ENCODE data around the gene PANX1.
A peak's percentile ranks its signal among the peaks of the same experiment; 100 is the strongest.
"Not testable (repeated sequence)": the region's sequence is repeated elsewhere in the genome, so short reads cannot be mapped to it uniquely, and the experiment has no call there.

PANX1 gene, protein sequence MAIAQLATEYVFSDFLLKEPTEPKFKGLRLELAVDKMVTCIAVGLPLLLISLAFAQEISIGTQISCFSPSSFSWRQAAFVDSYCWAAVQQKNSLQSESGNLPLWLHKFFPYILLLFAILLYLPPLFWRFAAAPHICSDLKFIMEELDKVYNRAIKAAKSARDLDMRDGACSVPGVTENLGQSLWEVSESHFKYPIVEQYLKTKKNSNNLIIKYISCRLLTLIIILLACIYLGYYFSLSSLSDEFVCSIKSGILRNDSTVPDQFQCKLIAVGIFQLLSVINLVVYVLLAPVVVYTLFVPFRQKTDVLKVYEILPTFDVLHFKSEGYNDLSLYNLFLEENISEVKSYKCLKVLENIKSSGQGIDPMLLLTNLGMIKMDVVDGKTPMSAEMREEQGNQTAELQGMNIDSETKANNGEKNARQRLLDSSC

DNA sequence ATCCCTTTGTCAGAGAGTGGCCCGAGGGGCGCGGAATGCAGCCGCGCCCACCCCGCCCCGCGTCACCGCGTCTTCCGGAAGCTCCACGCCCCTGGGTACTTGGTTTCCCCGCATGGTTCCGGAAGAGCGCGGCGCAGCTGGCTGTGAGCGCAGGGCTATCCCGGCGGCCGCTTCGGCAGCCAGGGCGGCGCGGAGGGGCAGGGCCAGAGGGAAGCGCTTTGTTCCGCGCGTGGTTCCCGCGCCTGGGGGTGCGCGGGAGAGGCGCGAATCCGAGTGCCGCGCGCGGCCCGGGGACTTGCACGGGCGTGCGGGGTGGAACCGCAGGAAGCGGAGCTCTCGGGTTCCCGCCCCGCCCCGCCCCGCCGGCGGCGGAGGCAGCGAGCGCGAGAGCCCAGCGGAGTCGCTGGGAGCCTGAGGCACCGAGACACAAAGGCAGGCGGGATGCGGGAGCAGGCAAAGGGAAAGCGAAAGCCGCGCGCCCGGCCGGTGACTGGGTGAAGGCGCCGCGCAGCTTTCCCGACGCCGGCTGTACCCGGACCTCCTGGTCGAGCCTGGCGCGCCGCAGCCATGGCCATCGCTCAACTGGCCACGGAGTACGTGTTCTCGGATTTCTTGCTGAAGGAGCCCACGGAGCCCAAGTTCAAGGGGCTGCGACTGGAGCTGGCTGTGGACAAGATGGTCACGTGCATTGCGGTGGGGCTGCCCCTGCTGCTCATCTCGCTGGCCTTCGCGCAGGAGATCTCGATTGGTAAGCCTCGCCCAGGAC lies at the start of gene PANX1:
Gene PANX1 (plus strand): TSS at position 96 of the 766 bp plus-strand sequence. CDS start 472 bp downstream, at position 568.
- DNase-seq (ENCODE audit: low spot score), result peak; percentile 86

DNA sequence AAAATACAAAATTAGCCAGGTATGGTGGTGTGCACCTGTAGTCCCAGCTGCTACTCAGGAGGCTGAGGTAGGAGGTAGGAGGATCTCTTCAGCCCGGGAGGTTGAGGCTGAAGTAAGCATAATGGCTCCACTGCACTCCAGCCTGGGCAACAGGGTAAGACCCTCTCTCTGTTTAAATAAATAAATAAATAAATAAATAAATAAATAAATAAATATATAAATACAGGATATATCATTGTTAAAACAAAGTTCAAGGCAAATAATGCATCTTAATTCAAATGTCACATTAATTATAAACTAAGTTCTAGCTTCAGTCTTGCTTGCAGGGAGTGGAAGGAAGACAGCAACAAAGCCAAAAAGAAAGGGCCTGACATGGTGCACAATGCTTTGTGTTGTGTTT lies 44.5 kb upstream of the PANX1 start:
- DNase-seq (ENCODE audit: low spot score), result no peak

DNA sequence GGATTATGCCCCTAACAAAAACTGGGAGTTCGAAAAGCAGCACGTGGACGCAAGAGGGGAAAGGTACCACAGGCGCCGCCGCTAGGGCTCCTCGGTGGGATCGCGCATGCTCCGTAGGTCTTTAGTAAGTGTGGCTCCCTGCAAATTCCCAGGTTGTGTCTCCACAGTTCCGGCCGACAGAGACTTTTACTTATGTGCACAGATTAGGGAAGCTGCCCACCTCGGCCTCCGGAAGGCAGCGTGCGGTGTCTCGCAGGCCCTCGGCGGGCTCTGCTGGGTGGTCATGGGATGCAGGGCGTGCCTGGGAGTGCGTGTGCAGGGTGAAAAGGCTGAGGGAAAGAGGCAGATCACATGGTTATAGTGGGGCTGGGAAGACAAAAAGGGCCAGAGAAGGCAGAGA lies 39.7 kb upstream of the PANX1 start:
- DNase-seq (ENCODE audit: low spot score), result no peak

DNA sequence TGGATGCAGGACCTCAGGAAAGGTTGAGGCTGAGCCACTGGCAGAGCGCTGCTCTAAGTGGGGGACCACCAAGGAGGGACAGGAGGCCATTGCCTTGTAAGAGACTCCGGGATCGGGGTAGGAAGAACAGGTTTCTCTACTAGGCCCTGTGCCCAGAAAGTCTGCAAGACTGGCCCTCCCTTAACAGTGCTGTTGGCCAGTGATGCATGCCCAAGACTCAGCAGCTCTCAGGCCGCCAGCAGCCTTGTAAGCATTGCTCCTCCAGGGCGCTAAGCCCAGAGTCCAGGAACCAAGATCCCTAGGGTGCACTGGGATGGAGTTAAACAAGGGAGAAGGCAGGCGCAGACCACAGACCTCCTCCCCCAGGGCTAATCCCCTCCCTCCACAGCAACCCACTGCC lies 39.3 kb upstream of the PANX1 start:
- peak; percentile 16 for DNase-seq (ENCODE audit: low spot score)

DNA sequence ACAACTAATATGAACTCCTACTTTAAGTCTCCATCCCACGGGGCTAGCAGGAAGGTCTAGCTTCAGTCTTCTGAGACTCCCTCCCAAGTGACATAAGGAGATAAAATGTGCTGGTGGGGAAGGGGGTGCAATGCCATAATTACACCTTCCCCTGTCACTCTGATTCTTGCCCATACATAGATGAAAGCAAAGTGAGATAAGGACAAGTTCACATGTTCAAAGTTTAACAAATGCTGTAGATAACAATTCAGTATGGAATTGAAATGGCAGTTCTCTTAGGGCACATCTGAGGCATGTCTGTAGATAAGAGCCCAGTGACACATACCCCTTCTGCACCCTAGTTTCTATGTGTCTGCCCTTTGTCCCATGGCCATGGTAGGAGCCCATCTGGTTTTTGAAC lies 38.2 kb upstream of the PANX1 start:
- DNase-seq (ENCODE audit: low spot score), result no peak

DNA sequence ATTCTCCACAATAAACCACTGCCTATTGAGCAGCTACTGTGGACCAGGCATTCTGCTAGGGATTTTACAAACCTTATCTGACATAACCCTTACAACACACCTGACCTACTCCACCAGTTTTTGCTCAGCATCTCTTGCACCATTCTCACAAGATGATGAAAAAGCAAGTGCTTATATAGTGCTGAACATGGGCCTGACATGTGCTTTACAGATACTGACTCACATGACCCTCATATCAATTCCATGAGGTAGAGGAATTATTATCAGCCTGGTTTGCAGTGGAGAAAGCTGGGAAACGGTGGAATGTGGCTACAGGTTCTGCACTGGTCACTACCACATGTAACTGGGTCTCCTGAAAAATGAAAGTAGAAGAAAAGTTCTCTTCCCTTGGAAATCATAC lies 37.5 kb upstream of the PANX1 start:
- no peak for DNase-seq (ENCODE audit: low spot score)

DNA sequence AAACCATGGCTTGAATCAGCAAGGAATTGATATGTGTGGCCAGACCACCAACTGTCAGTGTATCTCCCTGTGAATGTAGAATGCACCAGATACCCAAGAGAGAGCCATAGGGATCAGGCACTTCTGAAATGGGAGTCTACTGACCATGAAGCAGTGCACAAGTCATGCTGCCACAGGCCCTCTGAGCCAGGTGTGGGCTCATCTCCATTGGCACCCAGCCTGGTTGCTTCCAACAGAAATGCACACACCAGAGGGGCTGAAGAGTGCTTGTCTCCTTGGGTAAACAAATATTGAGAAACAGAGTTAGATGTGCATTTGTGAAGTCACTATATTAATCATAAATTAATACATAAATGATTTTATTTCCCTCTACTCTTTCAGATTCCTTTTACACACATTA lies 28.4 kb upstream of the PANX1 start:
- DNase-seq (ENCODE audit: low spot score), result no peak

DNA sequence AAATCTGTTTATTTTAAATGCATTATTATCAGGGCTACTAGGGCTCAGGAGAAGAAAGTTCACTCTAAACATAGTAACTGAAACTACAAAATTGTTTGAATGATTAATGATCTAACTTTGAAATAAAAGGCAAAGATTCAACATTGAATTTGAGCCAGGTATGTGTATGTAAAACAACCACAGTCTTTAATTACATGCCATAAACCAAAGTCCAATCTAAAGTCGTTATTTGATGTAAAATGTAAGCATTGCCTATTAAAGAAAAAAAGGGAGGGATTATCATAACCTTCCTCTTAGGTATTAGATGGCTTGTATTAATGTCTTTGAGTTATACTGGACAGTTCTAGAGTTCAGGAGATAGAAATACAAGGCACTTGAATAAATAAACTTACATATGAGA lies 25.2 kb upstream of the PANX1 start:
- DNase-seq (ENCODE audit: low spot score), result no peak

DNA sequence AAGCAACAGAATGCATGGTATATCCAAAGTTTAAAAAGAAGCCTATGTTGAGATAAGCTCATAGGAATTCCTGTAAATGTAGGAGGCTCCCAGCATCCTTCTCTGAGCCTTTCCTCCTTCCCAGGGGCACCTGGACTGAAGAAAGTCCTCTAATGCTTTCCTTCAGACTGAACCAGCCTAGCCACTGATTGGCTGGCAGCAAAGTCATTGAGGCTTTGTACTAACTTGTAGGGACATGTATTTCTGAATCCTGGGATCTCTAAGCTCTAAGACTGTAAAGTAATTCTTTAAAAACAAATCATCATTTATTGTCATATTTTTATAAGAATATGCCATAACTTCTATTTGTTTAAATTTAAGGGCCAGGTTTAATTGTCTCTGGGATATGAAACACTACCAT lies 23.9 kb upstream of the PANX1 start:
- no peak for DNase-seq (ENCODE audit: low spot score)

DNA sequence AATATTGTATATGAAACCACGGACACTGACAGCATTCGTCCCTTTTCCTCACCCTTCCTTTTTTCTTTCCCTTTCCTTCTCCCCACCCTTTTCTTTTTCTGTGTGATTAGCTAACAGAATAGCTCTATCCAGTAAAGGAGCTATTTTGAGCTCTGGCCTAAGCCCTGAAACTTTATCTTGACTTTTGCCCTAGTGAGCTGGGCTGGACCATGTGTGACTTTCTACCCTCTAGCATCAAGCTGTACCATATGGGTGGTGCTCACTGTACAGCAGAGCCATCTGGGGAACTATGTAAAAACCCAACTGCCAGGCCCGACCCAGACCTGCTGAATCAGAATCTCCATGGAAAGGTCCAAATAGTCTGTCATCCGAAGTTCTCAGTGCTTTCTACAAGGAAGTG lies 21.9 kb upstream of the PANX1 start:
- DNase-seq (ENCODE audit: low spot score), result no peak

DNA sequence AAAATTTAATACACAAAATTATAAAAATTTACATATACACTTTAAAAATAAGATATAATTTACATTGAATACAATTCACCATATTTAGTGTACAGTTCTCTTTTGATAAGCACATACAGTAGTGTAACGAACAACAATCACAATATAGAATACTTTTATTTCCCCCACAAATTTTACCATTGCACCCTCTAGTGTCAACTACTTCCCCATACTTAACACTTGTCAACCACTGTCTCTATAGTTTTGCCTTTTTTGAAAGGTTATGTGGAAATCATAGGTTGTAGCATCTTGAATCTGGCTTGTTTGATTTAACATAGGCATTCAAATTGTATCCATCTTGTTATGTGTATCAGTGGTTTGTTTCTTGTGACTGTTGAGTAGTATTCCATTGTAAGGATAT lies 21.3 kb upstream of the PANX1 start:
- no peak for DNase-seq (ENCODE audit: low spot score)

DNA sequence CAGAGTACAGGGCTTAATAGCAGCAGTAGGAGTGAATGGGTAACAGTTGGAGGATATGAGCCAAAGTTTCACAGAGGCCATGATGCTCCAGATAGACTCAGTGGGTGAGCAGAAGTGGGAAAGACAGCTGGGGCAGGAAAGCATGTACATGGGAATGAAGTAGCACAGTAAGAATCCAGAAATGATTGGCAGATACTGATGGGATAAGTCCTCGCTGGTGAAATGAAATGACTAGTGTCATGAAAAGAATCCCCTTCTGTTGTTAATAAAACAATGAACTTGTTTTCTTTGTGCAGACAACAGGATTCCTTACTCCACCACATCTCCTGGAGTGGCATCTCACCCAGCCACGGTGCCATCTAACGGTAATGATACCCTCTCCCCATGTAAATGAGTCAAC lies 17.4 kb upstream of the PANX1 start:
- DNase-seq (ENCODE audit: low spot score), result no peak

DNA sequence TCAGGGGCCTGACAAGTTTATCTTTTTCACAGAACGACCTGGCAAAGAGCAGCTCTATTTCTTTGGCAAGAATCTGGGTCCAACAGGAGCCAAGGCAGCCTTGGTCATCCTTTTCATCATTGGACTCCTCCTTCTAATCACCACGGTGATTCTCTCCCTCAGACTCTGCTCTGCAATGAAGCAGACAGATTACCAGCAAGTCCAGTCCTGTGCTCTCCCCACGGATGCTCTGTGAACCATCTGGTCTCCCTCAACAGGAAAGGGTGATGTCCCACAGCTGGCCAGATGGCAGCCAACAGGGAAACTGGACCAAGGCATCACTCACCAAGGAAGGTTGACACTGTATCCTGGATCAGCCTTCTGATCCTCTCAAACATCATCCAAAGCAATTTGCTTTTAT lies 17.0 kb upstream of the PANX1 start:
- no peak for DNase-seq (ENCODE audit: low spot score)

DNA sequence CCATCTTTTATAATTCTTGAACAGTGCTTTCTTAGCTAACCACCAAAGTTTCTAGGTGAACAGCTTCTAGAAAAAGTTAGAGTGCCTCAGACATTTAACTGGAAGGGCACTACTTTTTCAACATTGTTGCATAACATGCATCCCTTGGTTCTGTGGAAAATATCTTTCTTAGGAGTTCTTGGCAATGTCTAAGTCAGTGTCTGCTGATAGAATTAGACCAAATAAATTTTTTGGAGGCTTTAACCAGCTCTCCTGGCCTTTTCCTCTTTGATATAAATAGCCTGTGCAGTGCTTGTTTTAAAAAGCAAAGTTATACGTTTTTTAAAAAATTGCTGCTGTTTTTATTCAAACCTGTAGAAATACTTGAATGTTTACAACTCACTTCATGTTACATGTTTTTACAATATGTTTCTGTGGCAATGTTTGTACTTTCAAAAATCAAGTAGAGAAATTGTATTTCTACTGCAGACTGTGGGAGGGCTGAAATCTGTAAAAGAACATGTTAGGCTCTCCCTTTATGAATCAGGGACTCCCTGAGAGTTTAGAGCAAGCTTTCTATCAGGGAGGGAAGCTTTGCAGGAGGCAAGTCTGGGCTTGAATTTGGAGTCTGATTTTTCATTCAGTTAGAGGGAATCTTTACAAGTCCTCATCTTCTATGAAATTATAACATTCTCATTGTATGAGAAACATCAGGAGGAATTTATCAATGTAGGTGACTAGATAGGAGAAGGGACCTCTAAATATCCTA lies 16.3 kb upstream of the PANX1 start:
- DNase-seq (ENCODE audit: low spot score), result no peak

DNA sequence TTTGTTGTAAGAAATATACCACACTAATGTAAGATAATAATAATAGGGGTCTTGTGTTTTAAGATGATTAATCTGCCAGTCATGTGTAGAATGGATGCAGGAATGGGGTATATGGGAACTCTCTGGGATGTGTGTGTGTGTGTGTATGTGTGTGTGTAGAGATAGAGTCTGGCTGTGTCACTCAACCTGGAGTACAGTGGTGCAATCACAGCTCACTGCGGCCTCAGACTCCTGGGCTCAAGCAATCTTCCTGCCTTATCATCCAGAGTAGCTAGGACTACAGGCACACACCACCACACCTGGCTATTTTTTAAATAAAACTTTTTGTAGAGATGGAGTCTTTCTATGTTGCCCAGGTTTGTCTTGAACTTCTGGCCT lies 11.5 kb upstream of the PANX1 start:
- DNase-seq (ENCODE audit: low spot score), result no peak

DNA sequence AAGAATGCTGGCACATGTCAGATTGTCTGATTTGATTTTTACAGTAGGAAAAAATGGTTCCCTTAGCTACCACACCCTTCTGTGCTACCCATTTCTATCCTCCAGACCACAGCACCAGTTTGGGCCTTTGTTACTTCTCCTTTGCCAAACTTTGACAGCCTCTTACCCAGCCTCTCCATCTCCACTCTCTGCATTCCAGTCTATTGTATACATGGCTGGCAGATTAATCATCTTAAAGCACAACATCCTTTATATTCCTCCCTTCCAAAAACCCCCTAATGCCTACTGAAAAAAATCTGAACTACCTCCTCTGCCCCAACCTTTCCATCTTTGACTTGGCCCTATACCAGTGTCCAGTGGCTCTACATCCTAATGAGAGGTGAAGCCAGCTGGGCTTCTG lies 10.8 kb upstream of the PANX1 start:
- DNase-seq (ENCODE audit: low spot score), result no peak

DNA sequence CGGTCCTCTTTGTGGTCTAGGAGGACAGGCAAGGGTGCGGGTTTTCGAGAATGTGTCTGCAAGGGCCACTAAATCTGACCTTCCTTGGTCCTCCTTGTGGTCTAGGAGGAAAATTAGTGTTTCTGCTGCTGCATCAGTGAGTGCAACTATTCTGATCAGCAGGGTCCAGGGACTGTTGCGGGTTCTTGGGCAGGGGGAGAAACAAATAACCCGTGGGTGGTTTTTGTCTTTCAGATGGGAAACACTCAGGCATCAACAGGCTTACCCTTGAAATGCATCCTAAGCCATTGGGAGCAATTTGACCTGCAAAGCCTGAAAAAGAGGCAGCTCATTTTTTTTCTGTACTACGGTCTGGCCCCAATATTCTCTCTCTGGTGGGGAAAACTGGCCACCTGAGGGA lies 9.0 kb upstream of the PANX1 start:
- DNase-seq (ENCODE audit: low spot score), result not testable (repeated sequence)

DNA sequence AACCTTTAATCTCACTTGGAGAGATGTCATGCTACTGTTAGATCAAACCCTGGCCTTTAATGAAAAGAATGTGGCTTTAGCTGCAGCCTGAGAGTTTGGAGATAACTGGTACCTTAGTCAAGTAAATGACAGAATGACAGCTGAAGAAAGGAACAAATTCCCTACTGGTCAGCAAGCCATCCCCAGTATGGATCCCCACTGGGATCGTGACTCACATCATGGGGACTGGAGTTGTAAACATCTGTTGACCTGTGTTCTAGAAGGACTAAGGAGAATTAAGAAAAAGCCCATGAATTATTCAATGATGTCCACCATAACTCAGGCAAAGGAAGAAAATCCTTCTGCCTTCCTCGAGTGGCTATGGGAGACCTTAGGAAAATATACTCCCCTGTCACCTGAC lies 8.1 kb upstream of the PANX1 start:
- DNase-seq (ENCODE audit: low spot score), result not testable (repeated sequence)

DNA sequence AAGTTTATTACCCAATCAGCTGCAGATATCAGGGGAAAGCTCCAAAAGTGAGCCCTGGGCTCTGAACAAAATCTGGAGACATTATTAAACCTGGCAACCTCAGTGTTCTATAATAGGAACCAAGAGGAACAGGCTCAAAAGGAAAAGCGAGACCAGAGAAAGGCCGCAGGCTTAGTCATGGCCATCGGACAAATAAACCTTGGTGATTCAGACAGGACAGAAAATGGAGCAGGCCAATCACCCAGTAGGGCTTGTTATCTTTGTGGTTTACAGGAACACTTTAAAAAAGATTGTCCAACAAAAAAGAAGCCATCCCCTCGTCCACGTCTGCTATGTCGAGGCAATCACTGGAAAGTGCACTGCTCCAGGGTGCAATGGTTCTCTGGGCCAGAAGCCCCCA lies 7.7 kb upstream of the PANX1 start:
- DNase-seq (ENCODE audit: low spot score), result no peak

DNA sequence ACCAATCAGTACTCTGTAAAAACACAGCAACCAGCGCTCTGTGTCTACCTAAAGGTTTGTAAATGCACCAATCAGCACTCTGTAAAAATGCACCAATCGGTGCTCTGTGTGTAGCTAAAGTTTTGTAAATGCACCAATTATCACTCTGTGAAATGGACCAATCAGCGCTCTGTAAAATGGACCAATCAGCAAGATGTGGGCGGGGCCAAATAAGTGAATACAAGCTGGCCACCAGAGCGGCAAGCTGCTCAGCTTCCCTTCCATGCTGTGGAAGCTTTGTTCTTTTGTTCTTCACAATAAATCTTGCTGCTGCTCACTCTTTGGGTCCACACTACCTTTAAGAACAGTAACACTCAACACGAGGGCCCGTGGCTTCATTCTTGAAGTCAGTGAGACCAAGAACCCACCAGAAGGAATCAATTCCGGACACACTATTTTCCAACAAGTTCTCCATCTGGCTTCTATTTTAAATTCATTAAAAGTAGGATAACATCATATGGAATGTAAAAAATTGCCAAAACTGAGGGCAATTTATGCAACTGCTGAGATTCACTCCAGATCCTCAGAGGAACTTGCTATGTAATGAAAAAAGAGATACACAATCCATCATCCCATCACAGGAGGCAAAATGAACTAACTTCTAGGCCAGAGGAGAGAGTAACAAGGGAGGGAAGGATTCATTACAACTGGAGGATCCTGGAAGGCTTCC lies 3.1 kb upstream of the PANX1 start:
- no peak for DNase-seq (ENCODE audit: low spot score)

DNA sequence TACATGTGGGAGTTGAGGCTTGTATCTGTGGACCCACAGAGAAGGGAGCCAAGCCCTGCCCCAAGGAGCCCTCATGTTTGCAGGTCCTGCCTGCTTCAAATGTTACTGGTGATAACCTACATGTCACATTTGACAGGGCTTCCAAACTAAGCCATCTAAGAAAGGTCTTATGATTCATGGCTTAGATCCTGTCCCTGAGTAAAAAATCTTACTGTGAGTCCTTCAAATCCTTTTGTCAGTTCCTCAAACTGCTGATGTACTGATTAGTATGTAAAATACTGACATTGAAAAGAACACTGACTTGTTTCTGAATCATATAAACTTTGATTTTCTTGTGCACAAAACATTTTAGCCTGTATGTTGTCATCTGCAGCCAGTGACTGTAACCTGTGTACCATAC lies 1.0 kb upstream of the PANX1 start:
- no peak for DNase-seq (ENCODE audit: low spot score)

DNA sequence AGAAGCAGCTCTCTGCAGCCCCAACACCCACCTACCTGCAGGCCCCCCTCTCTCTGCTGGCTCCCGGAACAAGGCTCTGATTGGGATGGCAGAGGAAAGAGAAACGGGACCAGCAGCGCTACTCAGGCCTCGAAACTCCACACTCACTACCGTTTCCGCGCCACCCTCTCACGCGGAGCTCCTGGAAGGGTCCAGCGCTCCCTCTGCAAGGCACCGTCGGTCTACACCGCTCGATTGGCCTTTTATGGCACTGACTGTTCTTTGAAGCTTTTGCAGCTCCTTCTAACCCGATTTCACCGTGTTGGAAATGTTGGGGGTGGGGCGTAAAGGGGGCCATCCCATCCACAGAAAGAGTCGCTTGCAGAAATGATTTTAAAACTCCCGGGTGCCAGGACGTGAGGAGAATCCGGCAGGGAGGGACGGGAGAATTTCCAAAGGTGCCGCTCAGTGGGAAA lies 323 bp upstream of the PANX1 start:
- DNase-seq (ENCODE audit: low spot score), result peak; percentile 37

All from iPS-NIHi11 (cell line).